GM12864 (cell line): ENCODE measurements around the gene GNA12.

Source experiments
- DNase-seq: peaks from one replicate; pipeline ENCODE4 v3.0.0-alpha.2; 2011; ENCODE audit warnings: low read depth
- H3K4me3 ChIP-seq: 2 replicates; pipeline ENCODE4 v1.5.1; 2011; ENCODE audit warnings: mild to moderate bottlenecking, low read depth, low read length, control low read depth
- TF ChIP-seq, protein P1 (sequence below): IDR thresholded peaks from 2 replicates; pipeline ENCODE4 v1.5.1; 2011; ENCODE audit warnings: low read depth, mild to moderate bottlenecking, moderate library complexity, low read length, control low read depth, inconsistent platforms; ENCODE audit errors: missing control alignments

Gene GNA12

DNA sequence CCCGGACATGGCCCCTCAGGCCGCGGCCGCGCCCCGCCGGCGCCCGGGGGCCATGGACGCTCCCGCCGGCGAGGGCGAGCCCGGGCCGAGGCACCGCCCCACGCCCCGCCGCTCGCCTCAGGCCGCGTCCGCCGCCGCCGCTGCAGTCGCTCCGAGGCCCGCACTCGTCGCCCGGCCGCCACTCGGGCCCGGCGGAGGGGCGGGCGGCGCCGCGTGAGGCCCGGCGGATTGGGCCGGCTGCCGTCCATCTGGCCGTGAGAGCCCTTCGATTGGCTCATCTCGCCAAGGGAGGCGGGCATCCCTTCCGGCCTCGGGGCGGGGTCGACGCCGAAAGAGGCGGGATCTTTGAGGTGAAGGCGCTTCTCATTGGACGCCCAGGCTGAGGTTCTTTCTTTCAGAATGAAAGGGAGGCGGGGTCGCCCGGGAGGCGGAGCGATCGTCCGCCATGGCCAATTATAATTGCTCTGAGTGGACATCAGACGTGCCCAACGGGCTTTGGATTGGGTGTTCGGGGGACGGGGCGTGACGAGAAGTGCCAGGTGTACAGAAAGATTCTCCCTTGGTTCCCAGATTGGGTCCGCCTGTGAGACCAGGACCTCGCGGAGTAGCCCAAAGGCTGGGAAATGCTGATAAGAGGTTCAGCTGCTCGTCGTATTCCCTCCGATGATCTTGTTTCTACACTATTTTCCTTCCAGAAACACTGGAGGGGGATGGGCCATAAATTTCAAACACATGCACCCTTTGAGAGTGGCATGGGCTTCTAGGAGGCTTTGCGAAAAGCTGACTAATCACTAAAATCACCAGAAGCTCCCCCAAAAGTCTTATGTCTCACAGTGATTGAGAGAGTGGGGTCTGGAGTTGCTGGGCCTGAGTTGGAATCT, at the start of gene GNA12:
Gene GNA12, minus strand, starts transcription at position 156 of the 881 bp plus-strand sequence. Its CDS starts 147 bp downstream, at position 9.
- TF ChIP-seq, protein P1, sequence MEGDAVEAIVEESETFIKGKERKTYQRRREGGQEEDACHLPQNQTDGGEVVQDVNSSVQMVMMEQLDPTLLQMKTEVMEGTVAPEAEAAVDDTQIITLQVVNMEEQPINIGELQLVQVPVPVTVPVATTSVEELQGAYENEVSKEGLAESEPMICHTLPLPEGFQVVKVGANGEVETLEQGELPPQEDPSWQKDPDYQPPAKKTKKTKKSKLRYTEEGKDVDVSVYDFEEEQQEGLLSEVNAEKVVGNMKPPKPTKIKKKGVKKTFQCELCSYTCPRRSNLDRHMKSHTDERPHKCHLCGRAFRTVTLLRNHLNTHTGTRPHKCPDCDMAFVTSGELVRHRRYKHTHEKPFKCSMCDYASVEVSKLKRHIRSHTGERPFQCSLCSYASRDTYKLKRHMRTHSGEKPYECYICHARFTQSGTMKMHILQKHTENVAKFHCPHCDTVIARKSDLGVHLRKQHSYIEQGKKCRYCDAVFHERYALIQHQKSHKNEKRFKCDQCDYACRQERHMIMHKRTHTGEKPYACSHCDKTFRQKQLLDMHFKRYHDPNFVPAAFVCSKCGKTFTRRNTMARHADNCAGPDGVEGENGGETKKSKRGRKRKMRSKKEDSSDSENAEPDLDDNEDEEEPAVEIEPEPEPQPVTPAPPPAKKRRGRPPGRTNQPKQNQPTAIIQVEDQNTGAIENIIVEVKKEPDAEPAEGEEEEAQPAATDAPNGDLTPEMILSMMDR = no peak
- peak; percentile 92 for DNase-seq
- peak within 1 kb of the TSS; percentile 69 for H3K4me3 ChIP-seq

DNA sequence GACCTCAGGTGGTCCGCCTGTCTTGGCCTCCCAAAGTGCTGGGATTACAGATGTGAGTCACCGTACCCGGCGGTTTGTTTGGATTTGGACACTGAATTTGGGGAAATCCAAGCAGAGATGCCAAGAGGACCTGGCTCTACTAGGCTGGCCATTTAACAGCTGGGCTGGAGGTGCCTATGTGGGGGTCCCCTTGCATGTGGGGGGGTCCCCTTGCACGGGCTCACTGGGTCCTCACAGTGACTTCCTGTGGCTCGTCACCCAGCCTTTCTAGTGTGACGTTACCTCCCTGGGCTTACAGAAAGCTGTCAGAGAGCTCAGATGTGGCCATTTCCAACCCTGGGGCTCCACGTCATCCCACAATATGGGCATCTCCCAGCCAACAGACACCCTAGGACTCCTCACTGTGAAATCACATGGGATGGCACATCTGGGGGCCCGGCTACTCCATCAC, 49.3 kb upstream of the GNA12 start:
- no peak for DNase-seq
- no peak overlapping the region; the same call in 1 of the 2 replicates for H3K4me3 ChIP-seq
- TF ChIP-seq, protein P1 = no peak

GRCh38 chr7:2892549-2892948, 48.4 kb upstream of the GNA12 start:
- TF ChIP-seq, protein P1 = no peak
- no peak for DNase-seq
- no peak overlapping the region for H3K4me3 ChIP-seq

DNA sequence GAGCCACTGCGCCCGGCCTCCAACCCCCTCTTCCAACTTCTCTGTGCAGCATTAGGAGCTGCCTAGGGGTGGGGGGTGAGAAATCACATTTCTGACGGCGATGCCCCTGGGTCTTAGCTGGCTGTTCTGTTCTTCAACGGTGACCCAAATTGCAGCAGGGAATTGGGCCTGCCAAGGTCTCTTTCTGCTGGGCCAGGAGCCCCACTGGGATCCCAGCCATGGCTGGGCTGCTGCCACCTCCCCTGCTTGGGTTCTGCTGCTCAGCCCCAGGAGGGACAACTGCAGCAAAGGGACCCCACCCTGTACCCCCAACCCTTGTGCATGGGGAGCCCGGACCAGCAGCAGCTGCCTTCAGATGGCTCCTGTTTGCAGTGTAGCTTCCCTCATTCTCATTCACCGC, 43.7 kb upstream of the GNA12 start:
- TF ChIP-seq, protein P1 = no peak
- no peak overlapping the region for H3K4me3 ChIP-seq
- no peak for DNase-seq

GRCh38 chr7:2886900-2887299, 42.8 kb upstream of the GNA12 start:
- H3K4me3 ChIP-seq = no peak overlapping the region
- no peak for DNase-seq
- TF ChIP-seq, protein P1 = peak; percentile 91

DNA sequence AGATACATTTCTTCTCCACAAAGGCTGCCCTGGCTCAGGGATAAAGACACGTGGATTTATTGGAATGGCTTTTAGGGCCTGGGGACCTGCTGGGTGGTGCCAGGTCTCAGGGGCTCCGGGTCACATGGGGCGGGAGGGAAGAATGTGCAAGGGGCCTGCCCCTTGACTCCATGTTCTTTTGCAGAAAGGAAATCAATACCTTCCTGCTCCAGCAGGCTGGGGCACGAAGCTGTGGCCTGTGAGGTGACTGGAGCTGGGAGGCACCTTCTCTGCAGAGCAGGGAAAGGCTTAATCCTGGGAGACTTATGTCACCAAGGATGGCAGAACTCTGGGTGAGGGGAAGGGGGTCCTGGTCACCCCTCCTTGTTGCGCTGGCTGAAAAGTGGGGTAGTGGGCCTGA, 42.3 kb upstream of the GNA12 start:
- no peak overlapping the region for H3K4me3 ChIP-seq
- TF ChIP-seq, protein P1 = no peak
- DNase-seq = no peak
